ENCODE data around the gene GCAT.

GCAT gene

DNA sequence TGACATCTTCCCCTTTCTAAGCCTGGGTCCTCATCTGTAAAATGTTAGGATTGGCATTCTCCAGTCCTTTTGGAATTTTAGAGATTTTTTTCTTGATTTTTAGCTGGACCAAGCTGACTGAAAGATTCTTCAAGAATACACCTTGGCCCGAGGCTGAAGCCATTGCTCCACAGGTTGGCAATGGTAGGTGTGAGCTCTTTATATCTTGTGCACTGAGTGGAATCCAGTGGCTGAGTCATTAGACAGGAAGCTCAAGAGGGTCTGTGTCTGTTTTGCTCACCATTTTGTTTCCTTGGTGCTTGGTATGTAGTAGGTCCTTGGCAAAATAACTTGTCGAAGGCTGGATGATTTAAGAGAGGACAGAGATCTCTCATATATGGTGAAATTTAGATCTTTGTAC lies 47.7 kb downstream of the GCAT start:
- Mint-ChIP-seq H3K27ac (no peak overlapping the region), H3K36me3 (ENCODE audit: low read depth) (peaks cover 98% of the 10 kb centered on the region), H3K4me3 (no peak overlapping the region), H3K9me3 (no peaks in the 10 kb centered on the region), H3K4me1 (ENCODE audit: low read depth) (peaks cover 23% of the 10 kb centered on the region), H3K27me3 (no peaks in the 10 kb centered on the region)
- intact Hi-C loops (cut with micrococcal nuclease): no loop called here

DNA sequence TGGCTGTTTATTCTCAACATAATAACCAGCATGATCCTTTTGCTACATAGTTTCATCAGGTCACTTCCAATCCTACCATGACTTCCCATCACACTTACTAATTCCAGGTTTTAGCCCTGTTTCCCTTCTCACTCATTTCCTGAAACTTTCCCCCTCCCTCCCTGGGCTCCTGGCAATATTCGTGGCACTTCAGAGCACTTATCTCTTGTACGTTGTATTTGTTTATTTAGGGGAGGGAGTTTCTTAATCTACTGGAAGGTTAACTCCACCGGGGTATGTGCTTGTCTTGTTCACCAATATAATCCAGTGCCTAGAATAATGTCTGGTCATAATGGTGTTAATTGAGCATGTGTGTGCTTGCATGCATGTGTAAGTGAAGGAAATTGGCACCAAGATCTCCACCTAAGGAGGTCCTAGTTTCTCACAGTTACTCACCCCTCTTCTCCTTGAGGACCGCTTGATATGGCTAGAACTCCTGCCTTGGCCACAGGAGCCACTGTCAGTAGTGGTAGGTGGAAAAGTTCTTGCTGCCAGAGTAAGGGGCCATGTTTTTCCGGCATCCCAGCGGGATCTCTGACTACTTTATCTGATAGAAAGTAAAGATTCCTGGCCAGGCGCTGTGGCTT lies 53.2 kb downstream of the GCAT start:
- H3K9me3 Mint-ChIP-seq: no peaks in the 10 kb centered on the region
- no peak overlapping the region for H3K4me3 Mint-ChIP-seq
- no peaks in the 10 kb centered on the region for H3K27me3 Mint-ChIP-seq
- H3K27ac Mint-ChIP-seq: no peak overlapping the region
- intact Hi-C loops (cut with micrococcal nuclease): no loop called here
- H3K36me3 Mint-ChIP-seq (ENCODE audit: low read depth): peaks cover 100% of the 10 kb centered on the region
- no peaks in the 10 kb centered on the region for H3K4me1 Mint-ChIP-seq (ENCODE audit: low read depth)

DNA sequence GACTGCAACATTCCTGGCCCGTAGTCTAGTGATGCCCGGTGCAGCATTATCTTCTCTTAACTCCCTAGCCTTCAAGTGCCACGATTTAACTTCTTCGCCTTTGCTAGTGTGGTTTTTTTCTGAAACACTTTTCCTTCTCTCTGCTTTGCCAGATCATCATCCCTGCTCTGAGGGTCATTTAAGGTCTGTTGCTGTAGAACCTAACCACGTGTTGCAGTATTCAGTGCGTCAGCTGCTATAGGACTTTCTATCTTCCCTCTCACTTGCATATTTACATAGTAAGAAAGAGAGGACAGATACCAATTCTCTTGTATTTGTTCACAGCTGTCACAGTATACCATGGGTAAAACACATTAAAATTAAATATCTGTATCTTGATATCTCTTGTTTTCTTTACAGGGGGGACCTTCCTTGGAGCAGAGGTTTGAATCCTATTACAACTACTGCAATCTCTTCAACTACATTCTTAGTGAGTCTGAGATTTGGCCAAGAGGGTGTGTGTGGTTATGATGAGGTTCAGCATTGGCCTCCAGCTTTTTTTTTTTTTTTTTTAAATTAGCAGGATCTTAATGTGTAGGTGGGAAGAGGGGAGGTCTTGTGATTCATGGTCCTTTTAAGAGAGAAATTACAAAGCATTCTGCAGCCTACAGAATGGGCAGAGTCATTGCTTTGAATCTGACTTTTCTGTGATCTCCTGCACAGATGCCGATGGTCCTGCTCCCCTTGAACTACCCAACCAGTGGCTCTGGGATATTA lies 55.0 kb downstream of the GCAT start:
- H3K27ac Mint-ChIP-seq: no peak overlapping the region
- no peaks in the 10 kb centered on the region for H3K4me1 Mint-ChIP-seq (ENCODE audit: low read depth)
- peaks cover 100% of the 10 kb centered on the region for H3K36me3 Mint-ChIP-seq (ENCODE audit: low read depth)
- H3K9me3 Mint-ChIP-seq: no peaks in the 10 kb centered on the region
- no peak overlapping the region for H3K4me3 Mint-ChIP-seq
- intact Hi-C loops (cut with micrococcal nuclease): loop anchor here (1.0 kb wide), 1 partner anchor 45 kb away; no protein-coding TSS in a partner anchor
- H3K27me3 Mint-ChIP-seq: no peaks in the 10 kb centered on the region

DNA sequence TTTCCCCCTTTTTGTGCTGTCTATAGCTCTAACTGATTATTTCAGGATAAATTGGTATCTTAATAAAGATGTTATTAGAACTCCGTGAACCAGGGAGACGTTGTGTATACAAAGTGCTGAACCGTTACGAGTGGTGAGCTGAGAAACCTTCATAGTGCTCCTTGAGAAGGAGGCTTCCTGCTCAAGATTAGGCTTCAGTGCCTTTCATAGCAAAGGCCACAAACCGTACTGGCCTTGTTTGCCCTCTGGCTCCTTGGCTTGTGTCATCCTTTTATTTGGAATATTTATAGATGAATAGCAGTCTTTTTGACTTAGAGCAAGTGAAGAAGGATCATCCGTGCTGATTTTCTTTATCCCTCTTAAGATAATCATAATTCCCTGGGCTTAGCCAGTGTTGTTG lies 57.8 kb downstream of the GCAT start:
- Mint-ChIP-seq H3K4me1 (ENCODE audit: low read depth) (no peaks in the 10 kb centered on the region), H3K27me3 (no peaks in the 10 kb centered on the region), H3K36me3 (ENCODE audit: low read depth) (peaks cover 100% of the 10 kb centered on the region), H3K27ac (no peak overlapping the region), H3K9me3 (no peaks in the 10 kb centered on the region), H3K4me3 (no peak overlapping the region)
- intact Hi-C loops (cut with micrococcal nuclease): no loop called here
